Gastroesophageal sphincter (tissue), 3 donors: ENCODE results near the gene ARHGAP21.

Experiments
- CTCF ChIP-seq, 4 experiments: fragments of 200-600 bp in 2 of 4; fragments of 450-650 bp in 2 of 4; sonication (generic) in 1 of 4; IDR thresholded peaks; one replicate each; pipeline ENCODE4 v1.5.1; 2017 to 2019; ENCODE audit warnings: antibody characterized with exemption in 4 of 4, mild to moderate bottlenecking in 2 of 4, moderate library complexity in 2 of 4
- EP300 ChIP-seq: sonication (generic); formaldehyde crosslinking; IDR thresholded peaks from one replicate; pipeline ENCODE4 v1.6.1; 2017; ENCODE audit warnings: antibody characterized with exemption, mild to moderate bottlenecking
- POLR2A ChIP-seq, 2 donors: fragments of 450-650 bp; IDR thresholded peaks; one replicate each; pipeline ENCODE4 v1.6.1; 2017; ENCODE audit warnings: antibody characterized with exemption in 2 of 2, mild to moderate bottlenecking in 2 of 2, moderate library complexity in 1 of 2
- POLR2AphosphoS5 ChIP-seq: sonication (generic); formaldehyde crosslinking; IDR thresholded peaks from one replicate; pipeline ENCODE4 v1.6.1; 2017; ENCODE audit warnings: antibody characterized with exemption

GRCh38 chr10:24606021-24606420, 117.7 kb downstream of the ARHGAP21 start:
- TF ChIP-seq CTCF (IDR thresholded peaks at IDR 0.05), result no peak
- TF ChIP-seq EP300, result no peak
- no peak for TF ChIP-seq POLR2A (IDR thresholded peaks at IDR 0.05)
- TF ChIP-seq POLR2AphosphoS5, result no peak
